GM12878 (cell line): ENCODE results near the gene MLF1. TPM values are rescaled to one million over a fixed set of nuclear protein-coding genes. Genes with fewer than 3 reads are reported as not detected.

ENCODE experiments used
- ATAC-seq: fragments of 200-7000 bp; cut with Tn5 transposase; 3 replicates; pipeline ENCODE4 v1.9.1; 2020; ENCODE audit warnings: mild to moderate bottlenecking, moderate library complexity
- BruUV-seq: library from RNA; stranded (reverse); fragments of 400-500 nt; replicated peaks from 2 replicates; lab custom pipeline; 2021; lab: Mats Ljungman, UMichigan
- CTCF ChIA-PET: fragments of 300-600 bp; sonication (Branson Sonifier 250); formaldehyde crosslinking; extraction: SDS; loops from one replicate; lab custom pipeline; 2021; ENCODE audit warnings: inconsistent platforms; lab: Yijun Ruan, JAX
- POLR2A ChIA-PET: fragments of 350-600 bp; formaldehyde crosslinking; extraction: SDS; loops from one replicate; lab custom pipeline; 2021; ENCODE audit warnings: inconsistent platforms; lab: Charles Lee
- RAD21 ChIA-PET: fragments of 300-600 bp; sonication (Branson Sonifier 250); formaldehyde crosslinking; loops from one replicate; lab custom pipeline; 2023; ENCODE audit warnings: antibody characterized with exemption; ENCODE audit not compliant: unreplicated experiment; lab: Charles Lee
- SMC1A ChIA-PET: fragments of 300-600 bp; sonication (Branson Sonifier 250); formaldehyde crosslinking; loops from one replicate; lab custom pipeline; 2023; ENCODE audit not compliant: unreplicated experiment, uncharacterized antibody; lab: Charles Lee
- DNase-seq: peaks from one replicate; pipeline ENCODE4 v3.0.0-alpha.2; 2011; ENCODE audit warnings: low read depth, low spot score
- FAIRE-seq: peaks from 3 replicates; lab custom pipeline; 2011; peaks lifted over from hg19 to GRCh38; lab: Jason Lieb, UNC
- H2AFZ ChIP-seq: 2 replicates; pipeline ENCODE4 v1.6.0; 2011; ENCODE audit warnings: low read depth, low read length, control low read depth; ENCODE audit not compliant: control insufficient read depth
- H3K27ac ChIP-seq: 2 replicates; pipeline ENCODE4 v1.5.1; 2011; ENCODE audit warnings: control low read depth; ENCODE audit not compliant: control insufficient read depth, insufficient read depth
- H3K27me3 ChIP-seq, 2 experiments: replicated peaks in 1 of 2; 2 replicates each; pipeline versions ENCODE4 v1.6.0 to v1.6.1; 2011; ENCODE audit warnings: low read length in 1 of 2; ENCODE audit not compliant: control insufficient read depth in 2 of 2, insufficient read depth in 2 of 2
- H3K36me3 ChIP-seq, 2 experiments: 2 replicates each; pipeline ENCODE4 v1.5.1; 2011; ENCODE audit warnings: low read length in 1 of 2; ENCODE audit not compliant: control insufficient read depth in 2 of 2, insufficient read depth in 2 of 2
- H3K4me1 ChIP-seq: 2 replicates; pipeline ENCODE4 v1.6.1; 2011; ENCODE audit warnings: mild to moderate bottlenecking, low read length, moderate library complexity, mixed read lengths; ENCODE audit not compliant: control insufficient read depth, insufficient read depth
- H3K4me2 ChIP-seq: 2 replicates; pipeline ENCODE4 v1.6.0; 2011; ENCODE audit warnings: control low read depth; ENCODE audit not compliant: control insufficient read depth, insufficient read depth
- H3K4me3 ChIP-seq: fragments of 200-600 bp; sonication (generic); 2 replicates; pipeline ENCODE4 v1.5.1; 2016
- H3K79me2 ChIP-seq: 2 replicates; pipeline ENCODE4 v1.6.0; 2011; ENCODE audit warnings: low read length; ENCODE audit not compliant: control insufficient read depth, insufficient read depth
- H3K9ac ChIP-seq: 2 replicates; pipeline ENCODE4 v1.8.0; 2011; ENCODE audit warnings: low read length, control low read depth, mixed read lengths; ENCODE audit not compliant: control insufficient read depth, insufficient read depth
- H3K9me3 ChIP-seq: replicated peaks from 3 replicates; pipeline ENCODE4 v1.5.1; 2011; ENCODE audit warnings: mild to moderate bottlenecking, low read length; ENCODE audit not compliant: control insufficient read depth, insufficient read depth
- H4K20me1 ChIP-seq: 2 replicates; pipeline ENCODE4 v1.6.0; 2011; ENCODE audit not compliant: control insufficient read depth, insufficient read depth
- CEBPB ChIP-seq, 2 experiments: fragments of 150-350 bp in 1 of 2; IDR thresholded peaks; 2 replicates each; pipeline ENCODE4 v1.6.1; 2012 to 2014; ENCODE audit warnings: low read depth in 2 of 2, low read length in 2 of 2, borderline replicate concordance in 1 of 2, inconsistent platforms in 1 of 2
- E2F4 ChIP-seq: IDR thresholded peaks from 2 replicates; pipeline ENCODE4 v1.6.1; 2012; ENCODE audit warnings: low read depth, low read length, improper control_type of control experiment
- FOXM1 ChIP-seq: IDR thresholded peaks from 2 replicates; pipeline ENCODE4 v1.6.1; 2012; ENCODE audit warnings: low read depth, mild to moderate bottlenecking, inconsistent platforms, low read length, moderate library complexity
- NFYB ChIP-seq: IDR thresholded peaks from 2 replicates; pipeline ENCODE4 v1.6.1; 2011; ENCODE audit warnings: low read depth, mild to moderate bottlenecking, low read length, improper control_type of control experiment, moderate library complexity; ENCODE audit not compliant: insufficient read depth
- RCOR1 ChIP-seq: conservative IDR thresholded peaks from 2 replicates; pipeline ENCODE4 v1.6.1; 2012; ENCODE audit warnings: low read depth, low read length, improper control_type of control experiment
- RFX5 ChIP-seq: IDR thresholded peaks from 2 replicates; pipeline ENCODE4 v1.6.1; 2011; ENCODE audit warnings: low read depth, low read length, improper control_type of control experiment
- SIN3A ChIP-seq: IDR thresholded peaks from 2 replicates; pipeline ENCODE4 v1.6.1; 2012; ENCODE audit warnings: low read depth, low read length, improper control_type of control experiment
- SP1 ChIP-seq: IDR thresholded peaks from one replicate; pipeline ENCODE4 v1.6.1; 2011; ENCODE audit warnings: low read depth, low read length
- STAT3 ChIP-seq: IDR thresholded peaks from 2 replicates; pipeline ENCODE4 v1.6.1; 2011; ENCODE audit warnings: low read depth, low read length, improper control_type of control experiment
- SUZ12 ChIP-seq: fragments of 200-600 bp; sonication (generic); IDR thresholded peaks from one replicate; pipeline ENCODE4 v1.6.1; 2018; ENCODE audit warnings: antibody characterized with exemption, mild to moderate bottlenecking; ENCODE audit not compliant: unreplicated experiment
- ZBED1 ChIP-seq: IDR thresholded peaks from 2 replicates; pipeline ENCODE4 v1.6.1; 2016; ENCODE audit warnings: borderline replicate concordance
- ZNF622 ChIP-seq: fragments of 450-650 bp; IDR thresholded peaks from 2 replicates; pipeline ENCODE4 v1.6.1; 2017; ENCODE audit warnings: mild to moderate bottlenecking, inconsistent platforms
- WGBS: methylation state at CpG from one replicate; pipeline ENCODE4 v1.1.6; 2016; ENCODE audit warnings: low lambda C conversion rate; ENCODE audit not compliant: insufficient replicate concordance, insufficient coverage; ENCODE audit errors: missing lambda C conversion rate; 5-methylcytosine and 5-hydroxymethylcytosine counted together
- in situ Hi-C: fragments of 300-500 bp; cut with MboI; formaldehyde crosslinking; loops from 9 replicates; pipeline ENCODE4 v1.14.3; 2018; ENCODE audit warnings: mixed read lengths
- intact Hi-C: fragments of 100-400 bp; cut with micrococcal nuclease; formaldehyde crosslinking; loops from one replicate; pipeline ENCODE4 v1.14.2; 2022; ENCODE audit not compliant: unreplicated experiment
- polyA plus RNA-seq, 11 experiments: library from polyadenylated mRNA; depleted of rRNA in 4 of 11; unstranded in 6 of 11; stranded (reverse) in 5 of 11; fragments of >200 nt; fragmentation: Nextera tagmentation in 4 of 11; fragmentation: Illumina TruSeq in 1 of 11; extraction: Ambion mirVana in 4 of 11; extraction: Trizol in 1 of 11; gene quantifications; 1 replicate in 1 of 11; 2 replicates in 10 of 11; pipeline versions ENCODE4 v1.2.1 to v1.2.3, GENCODE V29; 2011 to 2016; ENCODE audit warnings: inconsistent platforms in 2 of 11, missing spikeins in 2 of 11, low read depth in 1 of 11
- total RNA-seq, 4 experiments: library from RNA; depleted of rRNA in 3 of 4; stranded (reverse); fragments of >200 nt in 3 of 4; fragmentation: Illumina TruSeq in 1 of 4; extraction: Trizol in 1 of 4; gene quantifications; 2 replicates each; pipeline versions ENCODE4 v1.2.1 to v1.2.3, GENCODE V29; 2013 to 2021
- TF ChIP-seq, protein P1 (sequence below): IDR thresholded peaks from 2 replicates; pipeline ENCODE4 v1.6.1; 2012; ENCODE audit warnings: low read depth, low read length, improper control_type of control experiment

The MLF1 gene
- total and polyA plus RNA-seq, 10 of the 15 experiments (the other 5 are each of a cell fraction or from before 2014, with no cell fraction given) = 0.19 to 0.69 (median 0.40) TPM; not detected in 2

- no peaks in the 10 kb centered on the region for H3K4me1 ChIP-seq
- in situ Hi-C loops (no loop called here), intact Hi-C loops (loop anchor here (5.0 kb wide), 1 partner anchor 89 kb away; no protein-coding TSS in a partner anchor)
- WGBS = 96% methylated on average over 5 of the region's 5 CpGs
- ChIA-PET RAD21 (interaction anchor here (0.9 to 1.7 kb wide), 5 partner anchors 9 to 925 kb away, joined by 3 to 17 read pairs (median 6); no protein-coding TSS in a partner anchor), SMC1A (interaction anchor here (0.6 to 2.3 kb wide), 13 partner anchors 9 to 998 kb away, joined by 3 to 7 read pairs (median 3); no protein-coding TSS in a partner anchor), CTCF (interaction anchor here (0.8 to 2.8 kb wide), 15 partner anchors 8 to 925 kb away, joined by 3 to 28 read pairs (median 3); partner anchors contain the start of gene MFSD1), POLR2A (no interaction called here)
- H3K27ac ChIP-seq = no peak overlapping the region
- FAIRE-seq (no peak), DNase-seq (no peak), ATAC-seq (no peak)
- no peak overlapping the region for H3K4me3 ChIP-seq
- no peak overlapping the region for H2AFZ ChIP-seq
- no peaks in the 10 kb centered on the region for H3K36me3 ChIP-seq
- no peaks in the 10 kb centered on the region for H3K79me2 ChIP-seq
- H3K9ac ChIP-seq = no peak overlapping the region
- no TSS peak for BruUV-seq
- H4K20me1 ChIP-seq = no peaks in the 10 kb centered on the region
- H3K9me3 ChIP-seq = no peaks in the 10 kb centered on the region
- no peak overlapping the region for H3K4me2 ChIP-seq
- no peaks in the 10 kb centered on the region for H3K27me3 ChIP-seq
- TF ChIP-seq SIN3A (no peak), E2F4 (no peak), ZBED1 (no peak), RFX5 (no peak), SUZ12 (no peak), SP1 (no peak), RCOR1 (no peak), CEBPB (IDR thresholded peaks at IDR 0.05; ENCODE audit: borderline replicate concordance in 1 of 2, low read depth in 2 of 2, low read length in 2 of 2) (no peak), NFYB (no peak), STAT3 (no peak), ZNF622 (no peak), FOXM1 (no peak)
- TF ChIP-seq, protein P1, sequence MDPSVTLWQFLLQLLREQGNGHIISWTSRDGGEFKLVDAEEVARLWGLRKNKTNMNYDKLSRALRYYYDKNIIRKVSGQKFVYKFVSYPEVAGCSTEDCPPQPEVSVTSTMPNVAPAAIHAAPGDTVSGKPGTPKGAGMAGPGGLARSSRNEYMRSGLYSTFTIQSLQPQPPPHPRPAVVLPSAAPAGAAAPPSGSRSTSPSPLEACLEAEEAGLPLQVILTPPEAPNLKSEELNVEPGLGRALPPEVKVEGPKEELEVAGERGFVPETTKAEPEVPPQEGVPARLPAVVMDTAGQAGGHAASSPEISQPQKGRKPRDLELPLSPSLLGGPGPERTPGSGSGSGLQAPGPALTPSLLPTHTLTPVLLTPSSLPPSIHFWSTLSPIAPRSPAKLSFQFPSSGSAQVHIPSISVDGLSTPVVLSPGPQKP = no peak
- TF ChIP-seq, all 136 proteins: peak for 0
These were observed 39.7 kb upstream of the MLF1 start for GRCh38 chr3:158531334-158531733.
